ENCODE results near the gene SLX9. TPM values are rescaled to one million over a fixed set of nuclear protein-coding genes. Genes with fewer than 3 reads are reported as not detected.

Gene SLX9
- total and polyA plus RNA-seq, 2 donors (not counting 3 experiments of a cell fraction or from before 2014, with no cell fraction given), result 27.0 to 50.6 TPM

- intact Hi-C loops (cut with micrococcal nuclease), result no loop called here
Measured at GRCh38 chr21:44944596-44944995, 4.8 kb downstream of the SLX9 start.

More at GRCh38 chr21:44944596-44944995, 4.8 kb downstream of the SLX9 start:
- BruUV-seq (replicated peaks), result no TSS peak
- DNase-seq (ENCODE audit: low read depth, low spot score) (no peak), FAIRE-seq (no peak)
- Histone ChIP-seq H3K27ac (ENCODE audit: insufficient read depth, low read depth, low read length) (no peak overlapping the region), H3K36me3 (ENCODE audit: control insufficient read depth in 2 of 2, extremely low read depth in 1 of 2, insufficient read depth in 2 of 2, low read length in 2 of 2) (peaks cover 7 to 15% of the 10 kb centered on the region in 2 experiments), H2AFZ (ENCODE audit: low read depth, low read length) (no peak overlapping the region), H3K4me1 (ENCODE audit: control insufficient read depth, extremely low read depth, insufficient read depth, low read length) (peaks cover 14% of the 10 kb centered on the region), H4K20me1 (replicated peaks; ENCODE audit: control insufficient read depth, extremely low read depth, insufficient read depth, low read length) (no peaks in the 10 kb centered on the region), H3K9me3 (replicated peaks; ENCODE audit: control insufficient read depth, insufficient read depth, low read length) (no peaks in the 10 kb centered on the region), H3K4me3 (replicated peaks in 1 of 3; ENCODE audit: insufficient read depth in 1 of 3, low read depth in 1 of 3, low read length in 3 of 3) (no peak overlapping the region), H3K9ac (replicated peaks; ENCODE audit: extremely low read depth, insufficient read depth, low read length) (no peak overlapping the region), H3K4me2 (ENCODE audit: insufficient read depth, low read length) (no peak overlapping the region), H3K79me2 (ENCODE audit: control insufficient read depth, insufficient read depth, low read length) (peaks cover 65% of the 10 kb centered on the region), H3K27me3 (ENCODE audit: control insufficient read depth in 2 of 2, insufficient read depth in 2 of 2, low read length in 2 of 2) (no peaks in the 10 kb centered on the region), H3K9me1 (replicated peaks; ENCODE audit: control insufficient read depth, extremely low read depth, insufficient read depth, low read length) (no peaks in the 10 kb centered on the region)
- TF ChIP-seq CTCF (IDR thresholded peaks at IDR 0.05; ENCODE audit: extremely low read depth in 1 of 2, insufficient read depth in 1 of 2, low read depth in 1 of 2, low read length in 2 of 2), result no peak
- no peak for TF ChIP-seq MYC (IDR thresholded peaks at IDR 0.05; ENCODE audit: low read depth, low read length)
- TF ChIP-seq FOS (IDR thresholded peaks at IDR 0.05; ENCODE audit: borderline replicate concordance, insufficient read depth, low read length), result no peak
- no peak for TF ChIP-seq POLR2A (IDR thresholded peaks at IDR 0.05; ENCODE audit: low read depth, low read length)
- no peak for TF ChIP-seq GATA2 (IDR thresholded peaks at IDR 0.05; ENCODE audit: insufficient read depth, insufficient read length, low read depth, low read length)
- ChIA-PET POLR2A (no interaction called here), CTCF (interaction anchor here (1.2 to 11.8 kb wide), 4 partner anchors 9 to 194 kb away, joined by 3 to 330 read pairs (median 112); no protein-coding TSS in a partner anchor)
- dilution Hi-C loops (cut with MboI; ENCODE audit: extremely low pct_ligation_motif_present, low sequenced_read_pairs), result loop anchor here (25.0 kb wide), 1 partner anchor 193 kb away; no protein-coding TSS in a partner anchor

Data from endothelial cell of umbilical vein (primary cell).